K562 (cell line): ENCODE results near the gene C13orf46. TPM values are rescaled to one million over a fixed set of nuclear protein-coding genes. Genes with fewer than 3 reads are reported as not detected.

Experiments used
- ATAC-seq: fragments of 200-7000 bp; cut with Tn5 transposase; 3 replicates; pipeline ENCODE4 v1.9.1; 2020; ENCODE audit warnings: moderate library complexity
- BruUV-seq: library from RNA; stranded (reverse); fragments of 400-500 nt; replicated peaks from 2 replicates; lab custom pipeline; 2021; lab: Mats Ljungman, UMichigan
- CTCF ChIA-PET: fragments of 300-600 bp; formaldehyde crosslinking; extraction: SDS; loops from one replicate; lab custom pipeline; 2021; ENCODE audit warnings: low intra/inter-chr PET ratio; lab: Yijun Ruan, JAX
- POLR2A ChIA-PET: fragments of 300-600, 350-650 bp; sonication (Branson Sonifier 250); formaldehyde crosslinking; extraction: SDS; loops from one replicate; lab custom pipeline; 2021; ENCODE audit warnings: antibody characterized with exemption, inconsistent platforms; lab: Yijun Ruan, JAX
- DNase-seq, 4 experiments: peaks; one replicate each; pipeline versions ENCODE4 v3.0.0 to v3.0.0-alpha.2; 2011 to 2018; ENCODE audit warnings: low spot score in 3 of 4, mixed read lengths in 3 of 4; ENCODE audit errors: extremely low read depth in 1 of 4
- FAIRE-seq: peaks from 2 replicates; lab custom pipeline; 2011; peaks lifted over from hg19 to GRCh38; lab: Jason Lieb, UNC
- H2AFZ ChIP-seq: 2 replicates; pipeline ENCODE4 v1.6.0; 2011; ENCODE audit warnings: low read depth, low read length, control low read depth, inconsistent platforms
- H3K27ac ChIP-seq: fragments of 200-600 bp; 3 replicates; pipeline ENCODE4 v1.8.0; 2011; ENCODE audit warnings: low read depth, mild to moderate bottlenecking, control low read depth, inconsistent platforms, low read length, moderate library complexity, mixed read lengths; ENCODE audit errors: extremely low read depth
- H3K27me3 ChIP-seq, 2 experiments: fragments of 300-600 bp in 1 of 2; 2 replicates in 1 of 2; 3 replicates in 1 of 2; pipeline versions ENCODE4 v1.6.0 to v1.8.0; 2011; ENCODE audit warnings: inconsistent platforms in 2 of 2, low read length in 2 of 2, mild to moderate bottlenecking in 1 of 2, mixed read lengths in 1 of 2, moderate library complexity in 1 of 2; ENCODE audit not compliant: control insufficient read depth in 2 of 2, insufficient read depth in 2 of 2
- H3K36me3 ChIP-seq: fragments of 300-600 bp; 3 replicates; pipeline ENCODE4 v1.8.0; 2011; ENCODE audit warnings: mild to moderate bottlenecking, low read length, inconsistent platforms; ENCODE audit not compliant: control insufficient read depth, insufficient read depth
- H3K4me1 ChIP-seq, 2 experiments: fragments of 200-600 bp in 1 of 2; replicated peaks in 1 of 2; 2 replicates in 1 of 2; 3 replicates in 1 of 2; pipeline versions ENCODE4 v1.5.1 to v1.8.0; 2011; ENCODE audit warnings: inconsistent platforms in 2 of 2, low read length in 2 of 2, mild to moderate bottlenecking in 1 of 2, mixed read lengths in 1 of 2, moderate library complexity in 1 of 2; ENCODE audit not compliant: control insufficient read depth in 2 of 2, insufficient read depth in 2 of 2
- H3K4me2 ChIP-seq: 2 replicates; pipeline ENCODE4 v1.6.1; 2011; ENCODE audit warnings: low read length, control low read depth, inconsistent platforms, mixed read lengths; ENCODE audit not compliant: insufficient read depth
- H3K4me3 ChIP-seq: fragments of 200-600 bp; sonication (generic), shearing (Covaris generic); 2 replicates; pipeline ENCODE4 v1.5.1; 2016; ENCODE audit warnings: control low read depth, inconsistent platforms
- H3K79me2 ChIP-seq: fragments of 200-600 bp; 3 replicates; pipeline ENCODE4 v1.8.0; 2011; ENCODE audit warnings: low read length, inconsistent platforms; ENCODE audit not compliant: control insufficient read depth, insufficient read depth
- H3K9ac ChIP-seq, 2 experiments: 2 replicates each; pipeline versions ENCODE4 v1.6.0 to v1.6.1; 2011; ENCODE audit warnings: low read depth in 2 of 2, low read length in 2 of 2, control low read depth in 1 of 2, inconsistent platforms in 1 of 2, mild to moderate bottlenecking in 1 of 2, mixed read lengths in 1 of 2; ENCODE audit not compliant: insufficient read depth in 1 of 2
- H3K9me1 ChIP-seq: one replicate; pipeline ENCODE4 v1.6.0; 2011; ENCODE audit warnings: inconsistent platforms, mild to moderate bottlenecking, low read length, moderate library complexity; ENCODE audit not compliant: control insufficient read depth, insufficient read depth
- H3K9me3 ChIP-seq: replicated peaks from 2 replicates; pipeline ENCODE4 v1.5.1; 2011; ENCODE audit warnings: low read depth, low read length, inconsistent platforms; ENCODE audit not compliant: control insufficient read depth, insufficient read depth
- H4K20me1 ChIP-seq: replicated peaks from 2 replicates; pipeline ENCODE4 v1.6.1; 2011; ENCODE audit warnings: low read length, inconsistent platforms, mixed read lengths; ENCODE audit not compliant: control insufficient read depth, insufficient read depth
- COPS2 ChIP-seq: fragments of 450-650 bp; conservative IDR thresholded peaks from 2 replicates; pipeline ENCODE4 v1.6.1; 2016; ENCODE audit warnings: mild to moderate bottlenecking, moderate library complexity
- NFE2 ChIP-seq: IDR thresholded peaks from 2 replicates; pipeline ENCODE4 v1.6.1; 2014; ENCODE audit warnings: antibody characterized with exemption, low read depth
- POLR3A ChIP-seq: IDR thresholded peaks from 2 replicates; pipeline ENCODE4 v1.6.1; 2011; ENCODE audit warnings: borderline replicate concordance, mild to moderate bottlenecking, moderate library complexity; ENCODE audit not compliant: insufficient read length, insufficient read depth; ENCODE audit errors: extremely low read depth
- RAD51 ChIP-seq: fragments of 450-650 bp; IDR thresholded peaks from 2 replicates; pipeline ENCODE4 v1.7.1; 2016; ENCODE audit warnings: low read depth, mild to moderate bottlenecking, borderline replicate concordance
- STAT5A ChIP-seq: IDR thresholded peaks from 2 replicates; pipeline ENCODE4 v1.6.1; 2012; ENCODE audit warnings: low read length, inconsistent platforms, borderline replicate concordance
- ZNF134 ChIP-seq: fragments of 250-450 bp; sonication (Bioruptor Pico); conservative IDR thresholded peaks from 2 replicates; pipeline ENCODE4 v1.4.0; 2020
- ZNF280B ChIP-seq: fragments of 250-450 bp; sonication (Bioruptor Pico); IDR thresholded peaks from 2 replicates; pipeline ENCODE4 v1.5.1; 2021; ENCODE audit warnings: mild to moderate bottlenecking
- ZNF311 ChIP-seq: fragments of 250-450 bp; sonication (Bioruptor Pico); IDR thresholded peaks from 2 replicates; pipeline ENCODE4 v1.4.0; 2020; ENCODE audit warnings: mild to moderate bottlenecking, moderate library complexity
- ZNF316 ChIP-seq: fragments of 450-650 bp; IDR thresholded peaks from 2 replicates; pipeline ENCODE4 v1.6.1; 2016
- ZNF318 ChIP-seq, 2 experiments: fragments of 450-650 bp; IDR thresholded peaks; 2 replicates each; pipeline ENCODE4 v1.6.1; 2016; ENCODE audit warnings: mild to moderate bottlenecking in 2 of 2, borderline replicate concordance in 1 of 2, low read depth in 1 of 2, moderate library complexity in 1 of 2
- ZNF79 ChIP-seq: fragments of 250-450 bp; sonication (Bioruptor Pico); IDR thresholded peaks from 2 replicates; pipeline ENCODE4 v1.4.0; 2020; ENCODE audit warnings: low read depth, mild to moderate bottlenecking, moderate library complexity
- WGBS: fragments of 100-300 bp; shearing (Covaris generic); methylation state at CpG from one replicate; pipeline ENCODE4 v1.1.6; 2016; ENCODE audit warnings: low coverage, mixed read lengths; ENCODE audit not compliant: insufficient coverage; ENCODE audit errors: missing lambda C conversion rate; 5-methylcytosine and 5-hydroxymethylcytosine counted together
- in situ Hi-C: fragments of 300-500 bp; cut with MboI; formaldehyde crosslinking; loops from 4 replicates; pipeline ENCODE4 v1.15.0; 2018; ENCODE audit warnings: inconsistent platforms, mixed read lengths
- intact Hi-C: fragments of 100-400 bp; cut with micrococcal nuclease; formaldehyde crosslinking; loops from 2 replicates; pipeline ENCODE4 v1.14.2; 2022
- polyA plus RNA-seq, 8 experiments: library from polyadenylated mRNA; depleted of rRNA in 4 of 8; stranded (reverse) in 5 of 8; unstranded in 3 of 8; fragments of >200 nt; fragmentation: Nextera tagmentation in 2 of 8; fragmentation: Illumina TruSeq in 1 of 8; extraction: Ambion mirVana in 2 of 8; extraction: Trizol in 1 of 8; gene quantifications; 2 replicates each; pipeline versions ENCODE4 v1.2.1 to v1.2.3, GENCODE V29; 2011 to 2014; ENCODE audit warnings: inconsistent platforms in 1 of 8, missing spikeins in 1 of 8
- total RNA-seq, 7 experiments: library from RNA; depleted of rRNA in 6 of 7; stranded (reverse); fragments of >200 nt in 6 of 7; fragmentation: Illumina TruSeq in 2 of 7; extraction: Trizol in 2 of 7; gene quantifications; 2 replicates each; pipeline versions ENCODE4 v1.2.1 to v1.2.3, GENCODE V29; 2011 to 2021; ENCODE audit warnings: low replicate concordance in 1 of 7

C13orf46 gene
- total and polyA plus RNA-seq, 9 of the 15 experiments (the other 6 are each of a cell fraction or from before 2014, with no cell fraction given): 0.04 to 0.24 (median 0.05) TPM; not detected in 4

- H4K20me1 ChIP-seq: no peaks in the 10 kb centered on the region
- TSS peak; percentile 91 for BruUV-seq
- ChIA-PET POLR2A (interaction anchor here (0.8 to 1.2 kb wide), 3 partner anchors 10 to 150 kb away, joined by 3 to 4 read pairs (median 3); no protein-coding TSS in a partner anchor), CTCF (no interaction called here)
- FAIRE-seq: peak; percentile 99
- intact Hi-C loops: no loop called here
- peak; percentile 71 to 93 (median 82) for DNase-seq
- peaks cover 8 to 35% of the 10 kb centered on the region in 2 experiments; a peak in 4 of 5 replicates for H3K4me1 ChIP-seq
- H3K9me3 ChIP-seq: no peaks in the 10 kb centered on the region
- peak overlapping the region; percentile 94 for H3K27ac ChIP-seq
- peak overlapping the region; percentile 50 for H3K4me3 ChIP-seq
- under 1% methylated on average over 27 of the region's 41 CpGs for WGBS
- peak overlapping the region; percentile 87 for H3K4me2 ChIP-seq
- ATAC-seq: peak; percentile 98
- in situ Hi-C loops: no loop called here
- peak overlapping the region; percentile 79 to 87 for H3K9ac ChIP-seq
- no peaks in the 10 kb centered on the region for H3K9me1 ChIP-seq
- no peaks in the 10 kb centered on the region for H3K27me3 ChIP-seq
- peaks cover 9% of the 10 kb centered on the region for H3K79me2 ChIP-seq
- H2AFZ ChIP-seq: peak overlapping the region; percentile 86
- peaks cover 13% of the 10 kb centered on the region; the same call in 2 of the 3 replicates for H3K36me3 ChIP-seq
- TF ChIP-seq ZNF134 (CRISPR knock-in tag) (no peak), STAT5A (0 out of 2 replicates have a peak, but pooled peaks have one; percentile 6), ZNF318 (IDR thresholded peaks at IDR 0.05; ENCODE audit: borderline replicate concordance in 1 of 2, low read depth in 1 of 2) (peak in 1 of 2 experiments; percentile 66; a peak in 1 of 4 replicates), POLR3A (no peak), NFE2 (peak; percentile 42; the same call in 1 of the 2 replicates), ZNF316 (0 out of 2 replicates have a peak, but pooled peaks have one; percentile 15), ZNF311 (CRISPR knock-in tag) (no peak), COPS2 (no peak), RAD51 (no peak), ZNF79 (CRISPR knock-in tag) (peak; percentile 8; the same call in 1 of the 2 replicates), ZNF280B (CRISPR knock-in tag) (no peak)
These were observed 30.7 kb upstream of the C13orf46 start for GRCh38 chr13:114004420-114005205.
